Activated CD4-positive, alpha-beta T cell treated with anti-CD3 and anti-CD28 coated beads, Interleukin-10, Interleukin-2, amounts not matched to agents 100 ng/mL and 50 ng/mL, durations not matched to agents 16 hours and 8 hours (primary cell): ENCODE data around the gene PLAAT2.

Source experiments
- DNase-seq: peaks from one replicate; pipeline ENCODE4 v3.0.0-alpha.2; 2020

Gene PLAAT2

GRCh38 chr11:63512816-63513215 lies 50.4 kb downstream of the PLAAT2 start:
- DNase-seq, result no peak

- DNase-seq, result no peak
Observed at GRCh38 chr11:63511048-63511748, 52.0 kb downstream of the PLAAT2 start.

- no peak for DNase-seq
Observed at GRCh38 chr11:63510360-63511047, 52.7 kb downstream of the PLAAT2 start.

- no peak for DNase-seq
Observed at GRCh38 chr11:63508745-63509144, 54.4 kb downstream of the PLAAT2 start.

GRCh38 chr11:63508009-63508408 lies 55.2 kb downstream of the PLAAT2 start:
- peak; percentile 23 for DNase-seq

- DNase-seq, result no peak
Observed at GRCh38 chr11:63507511-63507910, 55.7 kb downstream of the PLAAT2 start.

GRCh38 chr11:63506876-63507275 lies 56.3 kb downstream of the PLAAT2 start:
- DNase-seq, result no peak

GRCh38 chr11:63505857-63506528 lies 57.2 kb downstream of the PLAAT2 start, which contains the start of gene LGALS12:
LGALS12 (plus strand) TSS chr11:63506084; CDS start chr11:63506459, 375 bp downstream.
- DNase-seq, result no peak

GRCh38 chr11:63504933-63505586 lies 58.1 kb downstream of the PLAAT2 start:
- no peak for DNase-seq

GRCh38 chr11:63504054-63504453 lies 59.1 kb downstream of the PLAAT2 start:
- DNase-seq, result no peak

- no peak for DNase-seq
Observed at GRCh38 chr11:63503492-63503891, 59.7 kb downstream of the PLAAT2 start.
